Esophagus squamous epithelium (tissue), 5 donors: ENCODE results near the gene LHPP. TPM values are rescaled to one million over a fixed set of nuclear protein-coding genes. Genes with fewer than 3 reads are reported as not detected.

Source experiments
- DNase-seq: peaks from one replicate; lab custom pipeline; 2025; lab: John Stamatoyannopoulos, UW
- H3K27ac ChIP-seq, 4 donors: fragments of 200-600 bp; sonication (generic); one replicate each; pipeline ENCODE4 v1.5.1; 2016 to 2019; ENCODE audit warnings: mild to moderate bottlenecking in 1 of 4
- H3K27me3 ChIP-seq, 4 donors: fragments of 200-600 bp; sonication (generic); 1 replicate in 3 of 4; 2 replicates in 1 of 4; pipeline versions ENCODE4 v1.5.1 to v1.6.0; 2017 to 2021; ENCODE audit warnings: antibody characterized with exemption in 1 of 4
- H3K36me3 ChIP-seq, 3 donors: fragments of 200-600 bp; sonication (generic); one replicate each; pipeline ENCODE4 v1.5.1; 2016 to 2019
- H3K4me1 ChIP-seq, 3 donors: fragments of 200-600 bp; sonication (generic); one replicate each; pipeline ENCODE4 v1.5.1; 2017 to 2019
- H3K4me3 ChIP-seq, 4 donors: fragments of 200-600 bp; sonication (generic); 1 replicate in 3 of 4; 2 replicates in 1 of 4; pipeline ENCODE4 v1.5.1; 2016 to 2019; ENCODE audit warnings: mild to moderate bottlenecking in 2 of 4, moderate library complexity in 1 of 4
- H3K9me3 ChIP-seq, 3 donors: fragments of 200-600 bp; sonication (generic); one replicate each; pipeline ENCODE4 v1.5.1; 2016 to 2019
- POLR2A ChIP-seq, 4 donors: fragments of 450-650 bp; IDR thresholded peaks; one replicate each; pipeline ENCODE4 v1.6.1; 2017; ENCODE audit warnings: antibody characterized with exemption in 4 of 4, mild to moderate bottlenecking in 4 of 4, moderate library complexity in 3 of 4
- WGBS, 2 donors: methylation state at CpG; one replicate each; pipeline ENCODE4 v1.1.5; 2018; 5-methylcytosine and 5-hydroxymethylcytosine counted together
- intact Hi-C: fragments of 100-400 bp; cut with DNase I; formaldehyde crosslinking; loops from one replicate; pipeline ENCODE4 v1.15.0; 2022
- total RNA-seq, 4 donors: library from RNA; depleted of rRNA; stranded (reverse); fragments of >200 nt; gene quantifications; one replicate each; pipeline ENCODE4 v1.1.0, GENCODE V29; 2016
- TF ChIP-seq, protein P1 (sequence below), 6 experiments: fragments of 450-650 bp in 4 of 6; fragments of 200-600 bp in 2 of 6; sonication (generic) in 2 of 6; IDR thresholded peaks; one replicate each; pipeline ENCODE4 v1.5.1; 2016 to 2019; ENCODE audit warnings: antibody characterized with exemption in 6 of 6, mild to moderate bottlenecking in 4 of 6, moderate library complexity in 4 of 6
- donor health status: DM: yes; HTN: yes; CAD: no.

Gene LHPP
- total RNA-seq, 4 donors from 2014 or later: 13.9 to 41.1 (median 24.3) TPM

DNA sequence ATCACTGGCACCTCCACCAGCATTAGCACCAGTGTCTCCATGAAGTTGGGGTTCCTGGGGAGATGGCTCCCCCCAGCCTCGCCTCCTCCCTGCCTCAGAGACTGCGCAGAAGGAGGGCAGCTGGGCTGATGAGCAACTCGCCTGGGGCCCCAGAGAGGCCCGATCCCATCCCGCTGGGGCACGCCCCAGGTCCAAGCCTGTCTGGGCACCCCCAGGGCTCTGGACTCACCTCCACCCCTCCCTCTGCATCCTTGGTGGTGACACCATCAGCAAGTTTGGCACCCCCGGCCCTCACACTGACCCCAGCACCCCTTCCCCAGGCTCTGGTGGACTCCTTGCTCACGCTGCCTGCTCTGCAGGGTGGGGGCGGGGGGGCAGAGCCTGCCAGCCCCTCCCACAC lies 89.5 kb downstream of the LHPP start:
- WGBS, 2 donors: no CpG with 5 or more reads among the region's 9 CpGs

DNA sequence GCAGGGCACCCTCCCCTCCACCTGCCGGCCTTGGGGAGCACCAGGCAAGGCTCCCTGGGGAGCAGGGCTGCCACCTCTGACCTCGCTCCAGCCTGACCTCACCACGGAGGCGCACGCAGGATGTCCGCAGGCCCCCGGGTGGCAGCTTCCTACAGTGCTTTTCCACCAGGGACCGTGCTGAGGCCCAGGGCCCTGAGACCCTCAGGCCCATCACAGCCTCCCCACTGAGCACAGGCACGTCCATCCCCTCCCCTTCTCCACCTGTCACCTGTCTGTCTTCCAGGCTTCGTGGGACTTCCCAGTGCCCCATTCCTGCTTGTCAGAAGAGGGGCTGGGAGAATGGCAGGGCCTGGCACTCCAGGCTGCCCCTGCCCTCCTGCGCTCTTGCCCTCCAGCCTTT lies 90.1 kb downstream of the LHPP start:
- no peak for DNase-seq
- intact Hi-C loops: no loop called here
- H3K27me3 ChIP-seq: no peaks in the 10 kb centered on the region
- no peaks in the 10 kb centered on the region for H3K36me3 ChIP-seq
- WGBS, 2 donors: 92 to 96% methylated on average over 4 to 6 of the region's 11 CpGs
- no peak overlapping the region for H3K27ac ChIP-seq
- no peaks in the 10 kb centered on the region for H3K4me1 ChIP-seq
- no peak for TF ChIP-seq POLR2A (IDR thresholded peaks at IDR 0.05)
- TF ChIP-seq, protein P1, sequence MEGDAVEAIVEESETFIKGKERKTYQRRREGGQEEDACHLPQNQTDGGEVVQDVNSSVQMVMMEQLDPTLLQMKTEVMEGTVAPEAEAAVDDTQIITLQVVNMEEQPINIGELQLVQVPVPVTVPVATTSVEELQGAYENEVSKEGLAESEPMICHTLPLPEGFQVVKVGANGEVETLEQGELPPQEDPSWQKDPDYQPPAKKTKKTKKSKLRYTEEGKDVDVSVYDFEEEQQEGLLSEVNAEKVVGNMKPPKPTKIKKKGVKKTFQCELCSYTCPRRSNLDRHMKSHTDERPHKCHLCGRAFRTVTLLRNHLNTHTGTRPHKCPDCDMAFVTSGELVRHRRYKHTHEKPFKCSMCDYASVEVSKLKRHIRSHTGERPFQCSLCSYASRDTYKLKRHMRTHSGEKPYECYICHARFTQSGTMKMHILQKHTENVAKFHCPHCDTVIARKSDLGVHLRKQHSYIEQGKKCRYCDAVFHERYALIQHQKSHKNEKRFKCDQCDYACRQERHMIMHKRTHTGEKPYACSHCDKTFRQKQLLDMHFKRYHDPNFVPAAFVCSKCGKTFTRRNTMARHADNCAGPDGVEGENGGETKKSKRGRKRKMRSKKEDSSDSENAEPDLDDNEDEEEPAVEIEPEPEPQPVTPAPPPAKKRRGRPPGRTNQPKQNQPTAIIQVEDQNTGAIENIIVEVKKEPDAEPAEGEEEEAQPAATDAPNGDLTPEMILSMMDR (IDR thresholded peaks at IDR 0.05): no peak
- H3K9me3 ChIP-seq: no peaks in the 10 kb centered on the region
- no peak overlapping the region for H3K4me3 ChIP-seq

More for the DNA sequence above, 89.5 kb downstream of the LHPP start:
- intact Hi-C loops: no loop called here
- TF ChIP-seq, protein P1 (IDR thresholded peaks at IDR 0.05): no peak
- no peak for TF ChIP-seq POLR2A (IDR thresholded peaks at IDR 0.05)
- no peaks in the 10 kb centered on the region for H3K4me1 ChIP-seq
- H3K4me3 ChIP-seq: no peak overlapping the region
- no peak for DNase-seq
- H3K27ac ChIP-seq: no peak overlapping the region
- no peaks in the 10 kb centered on the region for H3K9me3 ChIP-seq
- H3K36me3 ChIP-seq: no peaks in the 10 kb centered on the region
- H3K27me3 ChIP-seq: no peaks in the 10 kb centered on the region

DNA sequence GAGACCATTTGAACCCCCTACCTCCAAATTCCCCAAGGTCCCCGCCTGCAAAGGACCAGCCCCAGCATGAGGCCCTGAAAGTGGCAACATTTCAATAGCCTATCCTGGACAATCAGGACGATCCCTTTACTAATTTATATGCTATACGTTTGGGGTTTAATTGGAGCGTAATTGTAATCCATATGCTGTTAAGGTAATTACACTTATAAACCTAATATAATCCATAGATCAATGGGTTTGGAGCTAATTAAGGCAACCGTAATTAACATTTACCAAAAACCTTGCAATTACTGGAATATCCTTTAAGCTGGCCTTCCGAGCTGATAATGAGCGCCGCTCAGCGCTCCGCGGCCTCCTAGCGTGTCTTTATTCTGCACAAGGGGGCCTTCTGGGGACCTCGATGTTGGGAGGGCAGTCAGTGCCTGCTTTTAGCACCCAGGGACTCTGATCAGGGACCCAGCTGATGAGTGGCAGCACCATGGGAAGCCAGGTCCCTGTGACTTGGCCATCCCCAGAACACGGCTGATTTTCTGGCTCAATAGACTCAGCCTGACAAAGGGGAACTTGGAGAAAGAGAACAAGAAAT lies 91.2 kb downstream of the LHPP start:
- no peaks in the 10 kb centered on the region for H3K9me3 ChIP-seq
- intact Hi-C loops: no loop called here
- H3K27ac ChIP-seq: no peak overlapping the region
- WGBS, 2 donors: 85 to 92% methylated on average over 13 to 14 of the region's 14 CpGs
- no peaks in the 10 kb centered on the region for H3K4me1 ChIP-seq
- DNase-seq: no peak
- TF ChIP-seq POLR2A (IDR thresholded peaks at IDR 0.05): no peak
- TF ChIP-seq, protein P1 (IDR thresholded peaks at IDR 0.05): no peak
- no peak overlapping the region for H3K4me3 ChIP-seq
- no peaks in the 10 kb centered on the region for H3K36me3 ChIP-seq
- no peaks in the 10 kb centered on the region for H3K27me3 ChIP-seq

DNA sequence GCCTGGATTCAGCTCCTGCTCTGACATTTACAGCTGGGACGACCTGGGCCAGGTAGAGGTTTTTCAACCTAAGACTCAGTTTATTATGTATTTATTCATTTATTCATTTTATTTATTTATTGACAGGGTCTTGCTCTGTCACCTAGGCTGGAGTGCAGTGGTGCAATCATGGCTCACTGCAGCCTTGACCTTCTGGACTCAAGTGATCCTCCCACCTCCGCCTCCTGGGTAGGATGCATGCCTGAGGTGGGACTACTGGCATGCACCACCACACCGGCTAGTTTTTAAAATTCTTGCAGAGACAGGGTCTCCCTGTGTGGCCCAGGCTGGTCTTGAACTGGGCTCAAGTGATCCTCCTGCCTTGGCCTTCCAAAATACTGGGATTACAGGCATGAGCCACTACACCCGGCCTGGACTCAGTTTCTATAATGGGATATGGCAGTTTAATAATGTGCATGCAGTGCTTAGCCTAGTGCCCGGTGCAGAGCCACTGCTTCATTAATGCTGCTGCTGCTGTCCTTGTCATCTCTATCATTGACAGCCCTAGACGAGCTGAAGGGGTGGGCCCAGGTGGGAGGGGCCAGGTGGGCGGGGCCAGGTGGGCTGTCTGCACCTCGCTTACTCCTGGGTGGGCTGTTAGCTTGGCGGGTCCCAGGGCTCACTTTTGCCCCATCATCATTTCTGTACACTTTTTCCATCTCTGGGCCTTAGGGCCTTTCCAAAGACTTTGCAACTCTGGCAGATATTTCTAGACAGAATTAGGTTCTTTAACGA lies 92.6 kb downstream of the LHPP start:
- WGBS, 2 donors: 83 to 99% methylated on average over 7 to 10 of the region's 10 CpGs
- no peak for TF ChIP-seq POLR2A (IDR thresholded peaks at IDR 0.05)
- TF ChIP-seq, protein P1 (IDR thresholded peaks at IDR 0.05): no peak

DNA sequence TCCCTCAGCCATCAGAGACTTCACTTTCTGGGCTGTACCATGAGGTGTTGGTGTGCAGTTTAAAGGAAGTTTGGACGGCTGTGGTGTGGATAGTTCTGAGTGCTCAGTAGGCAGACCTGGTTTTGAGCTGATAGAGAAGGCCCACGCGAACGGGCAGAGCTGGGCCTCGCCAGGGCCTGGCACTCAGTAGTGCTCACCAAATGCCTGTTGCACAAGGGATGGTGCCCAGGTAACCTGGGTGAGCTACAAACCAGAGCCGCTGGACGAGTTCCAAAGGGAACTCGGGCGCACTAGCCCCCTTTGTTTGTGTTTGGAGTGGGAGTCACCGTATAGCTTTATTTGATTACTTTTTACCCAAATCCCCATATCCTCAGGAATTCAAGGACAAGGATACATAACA lies 95.5 kb downstream of the LHPP start:
- WGBS, 2 donors: 56 to 78% methylated on average over 3 to 6 of the region's 10 CpGs
- peaks cover 9 to 30% (median 22%) of the 10 kb centered on the region in 3 donors for H3K4me1 ChIP-seq
- H3K27ac ChIP-seq: no peak overlapping the region
- no peak overlapping the region for H3K4me3 ChIP-seq
- H3K27me3 ChIP-seq: no peaks in the 10 kb centered on the region
- no peaks in the 10 kb centered on the region for H3K9me3 ChIP-seq
- intact Hi-C loops: no loop called here
- no peak for DNase-seq
- no peaks in the 10 kb centered on the region for H3K36me3 ChIP-seq
- TF ChIP-seq, protein P1 (IDR thresholded peaks at IDR 0.05): no peak
- no peak for TF ChIP-seq POLR2A (IDR thresholded peaks at IDR 0.05)

More for the DNA sequence above, 92.6 kb downstream of the LHPP start:
- H3K27me3 ChIP-seq: no peaks in the 10 kb centered on the region
- H3K4me1 ChIP-seq: peaks cover 1 to 11% (median 6%) of the 10 kb centered on the region in 3 donors
- H3K9me3 ChIP-seq: no peaks in the 10 kb centered on the region
- intact Hi-C loops: no loop called here
- H3K36me3 ChIP-seq: no peaks in the 10 kb centered on the region
- no peak overlapping the region for H3K27ac ChIP-seq
- no peak overlapping the region for H3K4me3 ChIP-seq
- DNase-seq: no peak
